CD4-positive, alpha-beta T cell treated with Interleukin-6 at 100 ng/mL for 8 hours (primary cell): ENCODE measurements around the gene NR2C1.
"Not testable (repeated sequence)": the region's sequence is repeated elsewhere in the genome, so short reads cannot be mapped to it uniquely, and the experiment has no call there.

Experiments used
- DNase-seq: peaks from one replicate; pipeline ENCODE4 v3.0.0-alpha.2; 2020; ENCODE audit warnings: mixed read lengths, low spot score

Gene NR2C1

GRCh38 chr12:95002754-95003153 lies 70.7 kb downstream of the NR2C1 start:
- no peak for DNase-seq

GRCh38 chr12:94998326-94998725 lies 75.1 kb downstream of the NR2C1 start:
- DNase-seq, result no peak

- DNase-seq, result no peak
Observed at GRCh38 chr12:94997726-94998125, 75.7 kb downstream of the NR2C1 start.

- no peak for DNase-seq
Observed at GRCh38 chr12:94997061-94997460, 76.4 kb downstream of the NR2C1 start.

GRCh38 chr12:94994312-94994711 lies 79.1 kb downstream of the NR2C1 start:
- DNase-seq, result no peak

- not testable (repeated sequence) for DNase-seq
Observed at GRCh38 chr12:94993855-94994254, 79.6 kb downstream of the NR2C1 start.

GRCh38 chr12:94990222-94990621 lies 83.2 kb downstream of the NR2C1 start:
- DNase-seq, result no peak

GRCh38 chr12:94988471-94988870 lies 84.9 kb downstream of the NR2C1 start:
- peak; percentile 3 for DNase-seq

- peak; percentile 42 for DNase-seq
Observed at GRCh38 chr12:94987801-94988200, 85.6 kb downstream of the NR2C1 start.

- no peak for DNase-seq
Observed at GRCh38 chr12:94987076-94987669, 86.2 kb downstream of the NR2C1 start.

- DNase-seq, result not testable (repeated sequence)
Observed at GRCh38 chr12:94985099-94985498, 88.3 kb downstream of the NR2C1 start.

- no peak for DNase-seq
Observed at GRCh38 chr12:94983321-94983720, 90.1 kb downstream of the NR2C1 start.

GRCh38 chr12:94982456-94982855 lies 91.0 kb downstream of the NR2C1 start:
- no peak for DNase-seq

- peak; percentile 25 for DNase-seq
Observed at GRCh38 chr12:94980577-94980976, 92.8 kb downstream of the NR2C1 start.

- no peak for DNase-seq
Observed at GRCh38 chr12:94979941-94980340, 93.5 kb downstream of the NR2C1 start.

GRCh38 chr12:94977766-94978468 lies 95.5 kb downstream of the NR2C1 start:
- no peak for DNase-seq

- no peak for DNase-seq
Observed at GRCh38 chr12:94973221-94973620, 100.2 kb downstream of the NR2C1 start.

- no peak for DNase-seq
Observed at GRCh38 chr12:94972795-94973194, 100.6 kb downstream of the NR2C1 start.

GRCh38 chr12:94971923-94972322 lies 101.5 kb downstream of the NR2C1 start:
- no peak for DNase-seq

- DNase-seq, result no peak
Observed at GRCh38 chr12:94970560-94970959, 102.9 kb downstream of the NR2C1 start.
